Right atrium auricular region (tissue), 2 donors: ENCODE results near the gene YLPM1. TPM values are rescaled to one million over a fixed set of nuclear protein-coding genes. Genes with fewer than 3 reads are reported as not detected.

Experiments
- DNase-seq: peaks from one replicate; pipeline ENCODE4 v3.0.0-alpha.2; 2019; ENCODE audit warnings: low spot score
- H3K27ac ChIP-seq, 2 donors: fragments of 200-600 bp; sonication (generic); 1 replicate in 1 of 2; 2 replicates in 1 of 2; pipeline ENCODE4 v1.5.1; 2016 to 2019
- H3K27me3 ChIP-seq, 2 donors: fragments of 200-600 bp; sonication (generic); one replicate each; pipeline versions ENCODE4 v1.5.1 to v1.6.0; 2017 to 2019
- H3K36me3 ChIP-seq: fragments of 200-600 bp; sonication (generic); one replicate; pipeline ENCODE4 v1.5.1; 2016
- H3K4me1 ChIP-seq, 2 donors: fragments of 200-600 bp; sonication (generic); one replicate each; pipeline versions ENCODE4 v1.5.1 to v1.6.0; 2017 to 2019
- H3K4me3 ChIP-seq, 2 donors: fragments of 200-600 bp; sonication (generic); 1 replicate in 1 of 2; 2 replicates in 1 of 2; pipeline ENCODE4 v1.5.1; 2017 to 2019; ENCODE audit warnings: mild to moderate bottlenecking in 1 of 2, moderate library complexity in 1 of 2
- H3K9me3 ChIP-seq, 2 donors: fragments of 200-600 bp; sonication (generic); one replicate each; pipeline ENCODE4 v1.5.1; 2019
- CTCF ChIP-seq, 2 donors: fragments of 200-600 bp; sonication (generic); IDR thresholded peaks; one replicate each; pipeline ENCODE4 v1.5.1; 2019; ENCODE audit warnings: antibody characterized with exemption in 2 of 2
- total RNA-seq, 2 donors: library from RNA; depleted of rRNA; stranded (reverse); fragments of >200 nt; gene quantifications; one replicate each; pipeline ENCODE4 v1.1.0, GENCODE V29; 2016

The YLPM1 gene
- total RNA-seq: 10 to 100 TPM; 23.6 to 25.3 TPM

- Histone ChIP-seq H3K9me3 (no peaks in the 10 kb centered on the region), H3K4me1 (peaks cover 0 to 46% of the 10 kb centered on the region in 2 donors), H3K4me3 (peak within 1 kb of the TSS; percentile 73 to 84), H3K36me3 (no peaks in the 10 kb centered on the region), H3K27ac (peak within 1 kb of the TSS; percentile 83 to 85), H3K27me3 (no peaks in the 10 kb centered on the region)
- peak; percentile 92 for DNase-seq
- peak in 1 of 2 donors; percentile 78 for TF ChIP-seq CTCF (IDR thresholded peaks at IDR 0.05)
Measured at GRCh38 chr14:74762917-74763802, at the start of gene YLPM1. TSS of gene YLPM1 (plus strand) at chr14:74763316. CDS start at chr14:74763490, 174 bp downstream.

GRCh38 chr14:74713395-74713735 lies 49.8 kb upstream of the YLPM1 start:
- no peak for TF ChIP-seq CTCF (IDR thresholded peaks at IDR 0.05)
- Histone ChIP-seq H3K27me3 (no peaks in the 10 kb centered on the region), H3K36me3 (peaks cover 23% of the 10 kb centered on the region), H3K27ac (peak overlapping the region; percentile 77 to 82), H3K4me3 (peak overlapping the region; percentile 75 to 76), H3K4me1 (peaks cover 0 to 21% of the 10 kb centered on the region in 2 donors), H3K9me3 (no peaks in the 10 kb centered on the region)
- no peak for DNase-seq

GRCh38 chr14:74720526-74720925 lies 42.6 kb upstream of the YLPM1 start:
- Histone ChIP-seq H3K4me1 (no peaks in the 10 kb centered on the region), H3K36me3 (peaks cover 32% of the 10 kb centered on the region)
- DNase-seq: no peak

GRCh38 chr14:74723134-74723533 lies 40.0 kb upstream of the YLPM1 start:
- H3K4me3 ChIP-seq: no peak overlapping the region
- no peaks in the 10 kb centered on the region for H3K4me1 ChIP-seq
- H3K27me3 ChIP-seq: no peaks in the 10 kb centered on the region
- no peak for DNase-seq
- no peak overlapping the region for H3K27ac ChIP-seq
- H3K36me3 ChIP-seq: peaks cover 15% of the 10 kb centered on the region
- TF ChIP-seq CTCF (IDR thresholded peaks at IDR 0.05): no peak
- H3K9me3 ChIP-seq: no peaks in the 10 kb centered on the region

More at GRCh38 chr14:74720526-74720925, 42.6 kb upstream of the YLPM1 start:
- no peak overlapping the region for H3K4me3 ChIP-seq
- H3K27ac ChIP-seq: no peak overlapping the region
- no peak for TF ChIP-seq CTCF (IDR thresholded peaks at IDR 0.05)
- no peaks in the 10 kb centered on the region for H3K27me3 ChIP-seq
- no peaks in the 10 kb centered on the region for H3K9me3 ChIP-seq

- H3K4me3 ChIP-seq: no peak overlapping the region
- peaks cover 38% of the 10 kb centered on the region for H3K36me3 ChIP-seq
- H3K9me3 ChIP-seq: no peaks in the 10 kb centered on the region
- H3K27me3 ChIP-seq: no peaks in the 10 kb centered on the region
- no peak for TF ChIP-seq CTCF (IDR thresholded peaks at IDR 0.05)
- no peak for DNase-seq
- no peak overlapping the region for H3K27ac ChIP-seq
- H3K4me1 ChIP-seq: no peaks in the 10 kb centered on the region
Measured at GRCh38 chr14:74732387-74732786, 30.7 kb upstream of the YLPM1 start.
